ENCODE data around the gene TKT. TPM values are rescaled to one million over a fixed set of nuclear protein-coding genes. Genes with fewer than 3 reads are reported as not detected.
A peak's percentile ranks its signal among the peaks of the same experiment; 100 is the strongest.

TKT gene
- total RNA-seq, 4 donors from 2014 or later = 497 to 698 (median 627) TPM

- Histone ChIP-seq H3K9me3 (no peaks in the 10 kb centered on the region), H3K4me1 (peaks cover 30 to 59% (median 32%) of the 10 kb centered on the region in 3 donors), H3K27me3 (no peaks in the 10 kb centered on the region), H3K27ac (no peak overlapping the region), H3K36me3 (no peaks in the 10 kb centered on the region), H3K4me3 (no peak overlapping the region)
- intact Hi-C loops (cut with DNase I) = no loop called here
- no peak for TF ChIP-seq CTCF (IDR thresholded peaks at IDR 0.05)
- no peak for TF ChIP-seq POLR2A (IDR thresholded peaks at IDR 0.05)
- 78 to 100% methylated on average over 3 of the region's 4 CpGs for WGBS, 2 donors
- DNase-seq = no peak
These were observed 1.6 kb upstream of the TKT start for GRCh38 chr3:53257465-53257864.

- TF ChIP-seq CTCF (IDR thresholded peaks at IDR 0.05) = no peak
- TF ChIP-seq POLR2A (IDR thresholded peaks at IDR 0.05) = no peak
- Histone ChIP-seq H3K27me3 (no peaks in the 10 kb centered on the region), H3K9me3 (no peaks in the 10 kb centered on the region), H3K36me3 (no peaks in the 10 kb centered on the region), H3K27ac (no peak overlapping the region), H3K4me3 (no peak overlapping the region), H3K4me1 (peaks cover 31 to 59% (median 34%) of the 10 kb centered on the region in 3 donors)
- no peak for DNase-seq
- intact Hi-C loops (cut with DNase I) = no loop called here
- WGBS, 2 donors = 86 to 95% methylated on average over 4 to 5 of the region's 5 CpGs
These were observed 858 bp upstream of the TKT start for GRCh38 chr3:53256704-53257055.

- DNase-seq = no peak
- WGBS, 2 donors = 0% methylated on average over 4 of the region's 44 CpGs; no CpG with 5 or more reads in 1 of the 2 donors
These were observed 423 bp downstream of the TKT start for GRCh38 chr3:53255423-53255774.

GRCh38 chr3:53254509-53255422 is 1.1 kb downstream of the TKT start:
- Histone ChIP-seq H3K36me3 (peaks cover 0 to 10% (median 0%) of the 10 kb centered on the region in 3 donors), H3K4me3 (peak overlapping the region; percentile 74 to 99 (median 94)), H3K9me3 (no peaks in the 10 kb centered on the region), H3K27ac (peak overlapping the region; percentile 92 to 96 (median 94)), H3K4me1 (peaks cover 42 to 71% (median 50%) of the 10 kb centered on the region in 3 donors), H3K27me3 (no peaks in the 10 kb centered on the region)
- WGBS, 2 donors = 3 to 4% methylated on average over 15 of the region's 32 CpGs
- DNase-seq = no peak
- TF ChIP-seq POLR2A (IDR thresholded peaks at IDR 0.05) (no peak), CTCF (IDR thresholded peaks at IDR 0.05) (no peak)
- intact Hi-C loops (cut with DNase I) = no loop called here

More at GRCh38 chr3:53255423-53255774, 423 bp downstream of the TKT start:
- H3K4me3 ChIP-seq = peak overlapping the region; percentile 74 to 99 (median 94)
- H3K36me3 ChIP-seq = peaks cover 0 to 9% (median 0%) of the 10 kb centered on the region in 3 donors
- peak overlapping the region; percentile 92 to 96 (median 94) for H3K27ac ChIP-seq
- TF ChIP-seq CTCF (IDR thresholded peaks at IDR 0.05) (no peak), POLR2A (IDR thresholded peaks at IDR 0.05) (no peak)
- H3K9me3 ChIP-seq = no peaks in the 10 kb centered on the region
- H3K4me1 ChIP-seq = peaks cover 36 to 65% (median 44%) of the 10 kb centered on the region in 3 donors
- intact Hi-C loops (cut with DNase I) = no loop called here
- H3K27me3 ChIP-seq = no peaks in the 10 kb centered on the region

All from esophagus squamous epithelium (tissue), 5 donors.